ENCODE measurements around the gene ANKRD33. TPM values are rescaled to one million over a fixed set of nuclear protein-coding genes. Genes with fewer than 3 reads are reported as not detected.

Gene ANKRD33
- total and polyA plus RNA-seq, 2 of the 8 experiments (the other 6 are each of a cell fraction or from before 2014, with no cell fraction given) = 0.41 to 0.53 TPM

GRCh38 chr12:51908876-51909592, 21.1 kb downstream of the ANKRD33 start:
- H3K23me2 ChIP-seq (ENCODE audit: low read depth, low read length) = peaks cover 6% of the 10 kb centered on the region
- TF ChIP-seq CEBPB (IDR thresholded peaks at IDR 0.05; ENCODE audit: low read depth, low read length) (no peak), TBP (IDR thresholded peaks at IDR 0.05; ENCODE audit: low read depth, low read length) (peak; percentile 50; the same call in 1 of the 2 replicates)
- H4K8ac ChIP-seq (ENCODE audit: extremely low read depth, insufficient read depth, low read length) = no peak overlapping the region
- no peak overlapping the region for H2BK5ac ChIP-seq (ENCODE audit: low read depth, low read length)
- H3K27ac ChIP-seq (ENCODE audit: low read depth, low read length) = no peak overlapping the region
- no peak overlapping the region for H3K14ac ChIP-seq (ENCODE audit: insufficient read length)
- H3K56ac ChIP-seq (replicated peaks; ENCODE audit: insufficient read length, low read depth, low read length) = no peak overlapping the region
- no peak overlapping the region for H3K18ac ChIP-seq (ENCODE audit: extremely low read depth, low read length)
- no peak for FAIRE-seq
- H3K9ac ChIP-seq (replicated peaks in 1 of 4; ENCODE audit: extremely low read depth in 1 of 4, low read depth in 3 of 4, low read length in 3 of 4) = no peak overlapping the region
- H3K79me2 ChIP-seq (ENCODE audit: control insufficient read depth in 1 of 2, insufficient read depth in 2 of 2, low read length in 2 of 2) = no peaks in the 10 kb centered on the region
- H2AK5ac ChIP-seq (ENCODE audit: low read depth, low read length) = no peak overlapping the region
- POLR2A ChIA-PET (ENCODE audit: partially characterized antibody) = interaction anchor here (1.1 to 1.2 kb wide), 2 partner anchors 9 to 14 kb away, joined by 3 read pairs; no protein-coding TSS in a partner anchor
- no peak overlapping the region for H3K4ac ChIP-seq (replicated peaks; ENCODE audit: insufficient read length, low read depth, low read length)
- no peaks in the 10 kb centered on the region for H3K79me1 ChIP-seq (ENCODE audit: low read depth, low read length)
- H3K4me2 ChIP-seq (ENCODE audit: insufficient read depth in 1 of 2, low read depth in 2 of 2, low read length in 2 of 2) = no peak overlapping the region
- no peak overlapping the region for H3K4me3 ChIP-seq (ENCODE audit: extremely low read depth in 1 of 4, insufficient read depth in 2 of 4, low read depth in 3 of 4, low read length in 4 of 4)
- CTCF ChIA-PET (ENCODE audit: partially characterized antibody) = interaction anchor here (0.8 to 12.7 kb wide), 6 partner anchors 9 to 111 kb away, joined by 3 to 234 read pairs (median 8); no protein-coding TSS in a partner anchor
- no peaks in the 10 kb centered on the region for H4K20me1 ChIP-seq (replicated peaks in 1 of 2; ENCODE audit: control insufficient read depth in 1 of 2, insufficient read depth in 2 of 2, low read length in 2 of 2)
- H3K27me3 ChIP-seq (replicated peaks in 1 of 4; ENCODE audit: control insufficient read depth in 3 of 4, extremely low read depth in 1 of 4, insufficient read depth in 3 of 4, low read length in 3 of 4) = peaks cover 4 to 28% (median 20%) of the 10 kb centered on the region in 4 experiments
- H2BK120ac ChIP-seq (replicated peaks; ENCODE audit: low read depth, low read length) = no peak overlapping the region
- DNase-seq (ENCODE audit: low read depth in 1 of 2, low spot score in 2 of 2) = no peak
- no peak overlapping the region for H2BK15ac ChIP-seq (ENCODE audit: low read length)
- no peak overlapping the region for H4K91ac ChIP-seq (replicated peaks; ENCODE audit: insufficient read length, low read length)
- no peak overlapping the region for H2AFZ ChIP-seq (ENCODE audit: low read length)
- H4K5ac ChIP-seq (ENCODE audit: insufficient read length, low read depth, low read length) = no peak overlapping the region
- H3K36me3 ChIP-seq (ENCODE audit: control insufficient read depth in 2 of 4, insufficient read depth in 4 of 4, low read length in 3 of 4) = peaks cover 0 to 3% (median 0%) of the 10 kb centered on the region in 4 experiments; a peak in 1 of 8 replicates
- no peak overlapping the region for H3K23ac ChIP-seq (ENCODE audit: insufficient read length)
- H3K4me1 ChIP-seq (replicated peaks in 1 of 4; ENCODE audit: control insufficient read depth in 3 of 4, insufficient read depth in 4 of 4, low read length in 3 of 4) = no peaks in the 10 kb centered on the region; a peak in 2 of 7 replicates
- H2BK20ac ChIP-seq (ENCODE audit: low read length) = no peak overlapping the region
- H2BK12ac ChIP-seq (ENCODE audit: low read depth, low read length) = no peak overlapping the region
- WGBS, 2 experiments (ENCODE audit: extremely low coverage in 1 of 2, insufficient coverage in 1 of 2, insufficient read length in 1 of 2, insufficient replicate concordance in 2 of 2, low coverage in 1 of 2, low lambda C conversion rate in 2 of 2, missing lambda C conversion rate in 1 of 2) = 85% methylated on average over 9 of the region's 9 CpGs; no CpG with 5 or more reads in 1 of the 2 experiments
- no peaks in the 10 kb centered on the region for H3K9me3 ChIP-seq (ENCODE audit: insufficient read depth in 2 of 2, low read depth in 1 of 2, low read length in 1 of 2)

All from H1 (cell line).